KMS-11 (cell line): ENCODE results near the gene VEGFB.
A peak's percentile ranks its signal among the peaks of the same experiment; 100 is the strongest.

Experiments used
- H2AFZ ChIP-seq: fragments of 200-600 bp; sonication (generic); 2 replicates; pipeline ENCODE4 v1.6.1; 2016; ENCODE audit warnings: antibody characterized with exemption, mixed run types, low read depth
- H3K27ac ChIP-seq: fragments of 200-600 bp; sonication (generic); 2 replicates; pipeline ENCODE4 v1.6.1; 2016; ENCODE audit warnings: mild to moderate bottlenecking, mixed run types
- H3K27me3 ChIP-seq: fragments of 200-600 bp; sonication (generic); 2 replicates; pipeline ENCODE4 v1.6.1; 2017; ENCODE audit warnings: mild to moderate bottlenecking, low read depth, mixed run types, moderate library complexity; ENCODE audit not compliant: insufficient read depth
- H3K36me3 ChIP-seq: fragments of 200-600 bp; sonication (generic); 2 replicates; pipeline ENCODE4 v1.6.1; 2017; ENCODE audit warnings: mild to moderate bottlenecking, mixed run types; ENCODE audit not compliant: insufficient read depth
- H3K4me1 ChIP-seq: fragments of 200-600 bp; sonication (generic); 2 replicates; pipeline ENCODE4 v1.6.1; 2016; ENCODE audit warnings: mild to moderate bottlenecking, low read depth, mixed run types; ENCODE audit not compliant: poor library complexity, severe bottlenecking
- H3K4me2 ChIP-seq: fragments of 200-600 bp; sonication (generic); 2 replicates; pipeline ENCODE4 v1.7.0; 2016; ENCODE audit warnings: mild to moderate bottlenecking, mixed run types
- H3K4me3 ChIP-seq: fragments of 200-600 bp; sonication (generic); IDR thresholded peaks from 2 replicates; pipeline ENCODE4 v1.6.1; 2017; ENCODE audit warnings: low read depth, low read length, mixed read lengths; ENCODE audit not compliant: insufficient read depth
- H3K79me2 ChIP-seq: fragments of 200-600 bp; sonication (generic); 2 replicates; pipeline ENCODE4 v1.6.1; 2016; ENCODE audit warnings: low read depth, mixed run types; ENCODE audit not compliant: insufficient read depth
- H3K9ac ChIP-seq: fragments of 200-600 bp; sonication (generic); 2 replicates; pipeline ENCODE4 v1.6.1; 2016; ENCODE audit warnings: mild to moderate bottlenecking, mixed run types
- H4K20me1 ChIP-seq: fragments of 200-600 bp; sonication (generic); 2 replicates; pipeline ENCODE4 v1.6.1; 2016; ENCODE audit warnings: mild to moderate bottlenecking, mixed run types; ENCODE audit not compliant: insufficient read depth
- CTCF ChIP-seq: fragments of 200-600 bp; sonication (generic); conservative IDR thresholded peaks from 2 replicates; pipeline ENCODE4 v1.6.1; 2017; ENCODE audit warnings: low read depth, mild to moderate bottlenecking, antibody characterized with exemption, low read length, moderate library complexity, mixed read lengths

Gene VEGFB

GRCh38 chr11:64227405-64227956 lies 6.9 kb upstream of the VEGFB start:
- no peak overlapping the region for H3K4me3 ChIP-seq
- no peaks in the 10 kb centered on the region for H4K20me1 ChIP-seq
- no peaks in the 10 kb centered on the region for H3K27me3 ChIP-seq
- H3K36me3 ChIP-seq = no peaks in the 10 kb centered on the region
- H3K4me1 ChIP-seq = peaks cover 33% of the 10 kb centered on the region
- H2AFZ ChIP-seq = no peak overlapping the region
- peak overlapping the region; percentile 96; the same call in 1 of the 2 replicates for H3K4me2 ChIP-seq
- no peaks in the 10 kb centered on the region for H3K79me2 ChIP-seq
- no peak for TF ChIP-seq CTCF
- H3K9ac ChIP-seq = no peak overlapping the region
- no peak overlapping the region for H3K27ac ChIP-seq

- Histone ChIP-seq H3K36me3 (no peaks in the 10 kb centered on the region), H3K4me1 (peaks cover 33% of the 10 kb centered on the region), H3K27ac (no peak overlapping the region), H3K4me2 (no peak overlapping the region; the same call in 1 of the 2 replicates), H3K9ac (no peak overlapping the region), H3K4me3 (no peak overlapping the region), H4K20me1 (no peaks in the 10 kb centered on the region), H3K79me2 (no peaks in the 10 kb centered on the region), H3K27me3 (no peaks in the 10 kb centered on the region), H2AFZ (no peak overlapping the region)
- no peak for TF ChIP-seq CTCF
Measured at GRCh38 chr11:64229090-64229743, 5.2 kb upstream of the VEGFB start.

GRCh38 chr11:64229744-64230170 lies 4.6 kb upstream of the VEGFB start:
- Histone ChIP-seq H3K27me3 (no peaks in the 10 kb centered on the region), H3K36me3 (no peaks in the 10 kb centered on the region), H3K4me1 (peaks cover 33% of the 10 kb centered on the region), H3K79me2 (no peaks in the 10 kb centered on the region), H3K27ac (no peak overlapping the region), H4K20me1 (no peaks in the 10 kb centered on the region), H3K4me3 (no peak overlapping the region), H3K9ac (peak overlapping the region; percentile 38; the same call in 1 of the 2 replicates), H2AFZ (peak overlapping the region; percentile 70), H3K4me2 (peak overlapping the region; percentile 76)
- no peak for TF ChIP-seq CTCF

- Histone ChIP-seq H3K4me3 (no peak within 1 kb of the TSS), H3K4me1 (peaks cover 32% of the 10 kb centered on the region), H3K27ac (peak within 1 kb of the TSS; percentile 8; the same call in 1 of the 2 replicates), H2AFZ (peak within 1 kb of the TSS; percentile 70), H3K4me2 (peak within 1 kb of the TSS; percentile 76), H3K36me3 (no peaks in the 10 kb centered on the region), H3K79me2 (no peaks in the 10 kb centered on the region), H3K27me3 (no peaks in the 10 kb centered on the region), H3K9ac (peak within 1 kb of the TSS; percentile 38; the same call in 1 of the 2 replicates), H4K20me1 (no peaks in the 10 kb centered on the region)
- TF ChIP-seq CTCF = no peak
Measured at GRCh38 chr11:64230171-64230984, 4.0 kb upstream of the VEGFB start, which contains the start of gene DNAJC4. Gene DNAJC4 (plus strand): TSS chr11:64230548. CDS start chr11:64230855, 307 bp downstream.
